H1 (cell line): ENCODE measurements around the gene RGL2. TPM values are rescaled to one million over a fixed set of nuclear protein-coding genes. Genes with fewer than 3 reads are reported as not detected.

ENCODE experiments used
- CTCF ChIA-PET: fragments of 300-600 bp; sonication (Branson Sonifier 250); formaldehyde crosslinking; loops from one replicate; lab custom pipeline; 2021; ENCODE audit not compliant: partially characterized antibody; lab: Charles Lee
- POLR2A ChIA-PET: fragments of 300-600 bp; sonication (Branson Sonifier 250); formaldehyde crosslinking; loops from one replicate; lab custom pipeline; 2021; ENCODE audit warnings: inconsistent platforms; ENCODE audit not compliant: partially characterized antibody; lab: Charles Lee
- DNase-seq, 2 experiments: peaks; one replicate each; pipeline versions ENCODE4 v3.0.0 to v3.0.0-alpha.2; 2010 to 2022; ENCODE audit warnings: low spot score in 2 of 2, low read depth in 1 of 2, mixed read lengths in 1 of 2
- FAIRE-seq: peaks from 2 replicates; lab custom pipeline; 2011; peaks lifted over from hg19 to GRCh38; lab: Jason Lieb, UNC
- H2AFZ ChIP-seq: 2 replicates; pipeline ENCODE4 v1.8.1; 2012; ENCODE audit warnings: low read length, inconsistent platforms
- H2AK5ac ChIP-seq: 2 replicates; pipeline ENCODE4 v1.6.1; 2013; ENCODE audit warnings: low read depth, low read length
- H2BK120ac ChIP-seq: replicated peaks from 2 replicates; pipeline ENCODE3; 2013; ENCODE audit warnings: low read depth, low read length, inconsistent platforms
- H2BK12ac ChIP-seq: 2 replicates; pipeline ENCODE4 v1.6.1; 2013; ENCODE audit warnings: low read depth, low read length
- H2BK15ac ChIP-seq: 2 replicates; pipeline ENCODE4 v1.6.1; 2013; ENCODE audit warnings: low read length
- H2BK20ac ChIP-seq: 2 replicates; pipeline ENCODE4 v1.6.1; 2013; ENCODE audit warnings: low read length
- H2BK5ac ChIP-seq: 2 replicates; pipeline ENCODE4 v1.6.1; 2013; ENCODE audit warnings: low read depth, low read length
- H3K14ac ChIP-seq: 2 replicates; pipeline ENCODE4 v1.6.1; 2013; ENCODE audit warnings: inconsistent platforms; ENCODE audit not compliant: insufficient read length
- H3K18ac ChIP-seq: 2 replicates; pipeline ENCODE4 v1.6.1; 2013; ENCODE audit warnings: low read length; ENCODE audit errors: extremely low read depth
- H3K23ac ChIP-seq: 2 replicates; pipeline ENCODE4 v1.6.1; 2013; ENCODE audit warnings: inconsistent platforms; ENCODE audit not compliant: insufficient read length
- H3K23me2 ChIP-seq: 2 replicates; pipeline ENCODE4 v1.6.1; 2013; ENCODE audit warnings: low read depth, low read length
- H3K27ac ChIP-seq: 2 replicates; pipeline ENCODE4 v1.6.1; 2011; ENCODE audit warnings: low read depth, low read length, inconsistent platforms
- H3K27me3 ChIP-seq, 4 experiments: replicated peaks in 1 of 4; 1 replicate in 1 of 4; 2 replicates in 3 of 4; pipeline versions ENCODE4 v1.6.1 to v1.8.1; 2011 to 2013; ENCODE audit warnings: low read length in 3 of 4, mild to moderate bottlenecking in 3 of 4, inconsistent platforms in 2 of 4, mixed read lengths in 2 of 4, moderate library complexity in 1 of 4; ENCODE audit not compliant: control insufficient read depth in 3 of 4, insufficient read depth in 3 of 4; ENCODE audit errors: extremely low read depth in 1 of 4
- H3K36me3 ChIP-seq, 4 experiments: 2 replicates each; pipeline versions ENCODE4 v1.6.1 to v1.8.1; 2011 to 2013; ENCODE audit warnings: mild to moderate bottlenecking in 4 of 4, low read length in 3 of 4, moderate library complexity in 2 of 4, control low read depth in 1 of 4, inconsistent platforms in 1 of 4; ENCODE audit not compliant: insufficient read depth in 4 of 4, control insufficient read depth in 2 of 4
- H3K4ac ChIP-seq: replicated peaks from 2 replicates; pipeline ENCODE3; 2013; ENCODE audit warnings: low read length, low read depth, mixed read lengths, inconsistent platforms; ENCODE audit not compliant: insufficient read length
- H3K4me1 ChIP-seq, 4 experiments: replicated peaks in 1 of 4; 1 replicate in 1 of 4; 2 replicates in 3 of 4; pipeline versions ENCODE4 v1.6.1 to v1.8.1; 2011 to 2013; ENCODE audit warnings: low read length in 3 of 4, inconsistent platforms in 2 of 4, mixed read lengths in 1 of 4; ENCODE audit not compliant: insufficient read depth in 4 of 4, control insufficient read depth in 3 of 4
- H3K4me2 ChIP-seq, 2 experiments: 2 replicates each; pipeline versions ENCODE4 v1.6.1 to v1.8.1; 2011 to 2013; ENCODE audit warnings: low read depth in 2 of 2, low read length in 2 of 2, control low read depth in 1 of 2, inconsistent platforms in 1 of 2, mild to moderate bottlenecking in 1 of 2; ENCODE audit not compliant: insufficient read depth in 1 of 2
- H3K4me3 ChIP-seq, 4 experiments: fragments of 200-600, 300-600 bp in 1 of 4; sonication (generic), shearing (Covaris generic), sonication (Bioruptor Twin) in 1 of 4; 2 replicates each; pipeline versions ENCODE4 v1.5.1 to v1.8.1; 2011 to 2016; ENCODE audit warnings: low read length in 4 of 4, low read depth in 3 of 4, control low read depth in 2 of 4, inconsistent platforms in 2 of 4, mild to moderate bottlenecking in 2 of 4, mixed read lengths in 1 of 4, moderate library complexity in 1 of 4; ENCODE audit not compliant: insufficient read depth in 2 of 4; ENCODE audit errors: extremely low read depth in 1 of 4
- H3K56ac ChIP-seq: replicated peaks from 2 replicates; pipeline ENCODE3; 2013; ENCODE audit warnings: low read depth, mild to moderate bottlenecking, mixed read lengths, low read length, inconsistent platforms; ENCODE audit not compliant: insufficient read length
- H3K79me1 ChIP-seq: 2 replicates; pipeline ENCODE4 v1.6.1; 2013; ENCODE audit warnings: low read depth, low read length, control low read depth
- H3K79me2 ChIP-seq, 2 experiments: 2 replicates each; pipeline versions ENCODE4 v1.6.1 to v1.8.1; 2012 to 2013; ENCODE audit warnings: low read length in 2 of 2, mild to moderate bottlenecking in 2 of 2, inconsistent platforms in 1 of 2; ENCODE audit not compliant: insufficient read depth in 2 of 2, control insufficient read depth in 1 of 2
- H3K9ac ChIP-seq, 4 experiments: replicated peaks in 1 of 4; 1 replicate in 1 of 4; 2 replicates in 3 of 4; pipeline versions ENCODE4 v1.6.1 to v1.8.1; 2011 to 2013; ENCODE audit warnings: low read depth in 3 of 4, low read length in 3 of 4, control low read depth in 2 of 4, mild to moderate bottlenecking in 2 of 4, moderate library complexity in 2 of 4, inconsistent platforms in 1 of 4; ENCODE audit errors: extremely low read depth in 1 of 4
- H3K9me3 ChIP-seq, 2 experiments: 2 replicates each; pipeline versions ENCODE4 v1.6.1 to v1.8.1; 2012 to 2013; ENCODE audit warnings: mild to moderate bottlenecking in 2 of 2, moderate library complexity in 2 of 2, control low read depth in 1 of 2, inconsistent platforms in 1 of 2, low read depth in 1 of 2, low read length in 1 of 2, mixed read lengths in 1 of 2; ENCODE audit not compliant: insufficient read depth in 2 of 2
- H4K20me1 ChIP-seq, 2 experiments: replicated peaks in 1 of 2; 2 replicates each; pipeline versions ENCODE3 to v1.8.1; 2011 to 2013; ENCODE audit warnings: inconsistent platforms in 2 of 2, low read length in 2 of 2, mild to moderate bottlenecking in 1 of 2; ENCODE audit not compliant: insufficient read depth in 2 of 2, control insufficient read depth in 1 of 2
- H4K5ac ChIP-seq: 2 replicates; pipeline ENCODE4 v1.6.1; 2013; ENCODE audit warnings: low read length, low read depth, mixed read lengths, inconsistent platforms; ENCODE audit not compliant: insufficient read length
- H4K8ac ChIP-seq: 2 replicates; pipeline ENCODE4 v1.8.0; 2013; ENCODE audit warnings: mild to moderate bottlenecking, moderate library complexity, low read length, inconsistent platforms; ENCODE audit not compliant: insufficient read depth; ENCODE audit errors: extremely low read depth
- H4K91ac ChIP-seq: replicated peaks from 2 replicates; pipeline ENCODE3; 2013; ENCODE audit warnings: low read length, mixed read lengths, inconsistent platforms; ENCODE audit not compliant: insufficient read length
- CREB1 ChIP-seq: IDR thresholded peaks from 2 replicates; pipeline ENCODE4 v1.6.1; 2012; ENCODE audit warnings: inconsistent platforms
- CTBP2 ChIP-seq: IDR thresholded peaks from 2 replicates; pipeline ENCODE4 v1.7.0; 2011; ENCODE audit warnings: borderline replicate concordance, mild to moderate bottlenecking, moderate library complexity, mixed read lengths, low read length; ENCODE audit not compliant: insufficient read depth, insufficient read length
- EGR1 ChIP-seq: IDR thresholded peaks from 2 replicates; pipeline ENCODE4 v1.6.1; 2011; ENCODE audit warnings: low read depth, low read length, borderline replicate concordance
- HDAC2 ChIP-seq, 2 experiments: fragments of 300-600 bp in 1 of 2; sonication (generic) in 1 of 2; IDR thresholded peaks; 2 replicates each; pipeline ENCODE4 v1.6.1; 2011 to 2012; ENCODE audit warnings: low read depth in 2 of 2, low read length in 2 of 2, mild to moderate bottlenecking in 2 of 2, moderate library complexity in 2 of 2, borderline replicate concordance in 1 of 2, inconsistent platforms in 1 of 2
- HDAC6 ChIP-seq: IDR thresholded peaks from one replicate; pipeline ENCODE4 v1.7.1; 2012; ENCODE audit warnings: low read depth, mild to moderate bottlenecking, inconsistent platforms, low read length, moderate library complexity
- KDM5A ChIP-seq: fragments of 200-600 bp; IDR thresholded peaks from 2 replicates; pipeline ENCODE4 v1.7.1; 2012; ENCODE audit warnings: mild to moderate bottlenecking, low read length, inconsistent platforms, mixed read lengths
- NANOG ChIP-seq: IDR thresholded peaks from 2 replicates; pipeline ENCODE4 v1.6.1; 2011; ENCODE audit warnings: low read length, low read depth, mild to moderate bottlenecking, inconsistent platforms; ENCODE audit not compliant: insufficient read depth, poor library complexity, severe bottlenecking
- PHF8 ChIP-seq: fragments of 200-600 bp; sonication (generic); conservative IDR thresholded peaks from 2 replicates; pipeline ENCODE4 v1.7.1; 2012; ENCODE audit warnings: low read depth, mild to moderate bottlenecking, inconsistent platforms, low read length, moderate library complexity
- SIX5 ChIP-seq: IDR thresholded peaks from 2 replicates; pipeline ENCODE4 v1.6.1; 2011; ENCODE audit warnings: mild to moderate bottlenecking, low read depth, low read length
- TAF7 ChIP-seq: optimal IDR thresholded peaks from 2 replicates; pipeline ENCODE3; 2011; ENCODE audit warnings: low read depth, mild to moderate bottlenecking, inconsistent platforms, low read length, moderate library complexity, borderline replicate concordance
- WGBS, 2 experiments: shearing (Covaris generic) in 1 of 2; methylation state at CpG; one replicate each; pipeline versions ENCODE4 v1.1.6 to v1.1.7; 2013 to 2015; ENCODE audit warnings: low lambda C conversion rate in 2 of 2, mixed read lengths in 2 of 2, inconsistent platforms in 1 of 2, low coverage in 1 of 2, missing lambda C conversion rate in 1 of 2; ENCODE audit not compliant: insufficient replicate concordance in 2 of 2, insufficient coverage in 1 of 2, insufficient read length in 1 of 2; ENCODE audit errors: extremely low coverage in 1 of 2, missing lambda C conversion rate in 1 of 2; 5-methylcytosine and 5-hydroxymethylcytosine counted together
- polyA plus RNA-seq, 7 experiments: library from polyadenylated mRNA; depleted of rRNA in 3 of 7; stranded (reverse) in 5 of 7; unstranded in 2 of 7; fragments of >200 nt in 5 of 7; fragments of 200-250 nt in 2 of 7; gene quantifications; 1 replicate in 5 of 7; 2 replicates in 1 of 7; 4 replicates in 1 of 7; pipeline versions ENCODE4 v1.2.1 to v1.2.3, GENCODE V29; 2011 to 2013; ENCODE audit warnings: missing spikeins in 2 of 7, mixed read lengths in 2 of 7
- total RNA-seq: library from RNA; stranded (reverse); fragmentation: NEBNext Ultra II Directional; extraction: Animal tissue kit (Norgen Biotek cat#: 25700); gene quantifications from 2 replicates; pipeline ENCODE4 v1.2.1, GENCODE V29; 2021
- TF ChIP-seq, protein P1 (sequence below): IDR thresholded peaks from 2 replicates; pipeline ENCODE4 v1.6.1; 2012; ENCODE audit warnings: inconsistent platforms
- TF ChIP-seq, protein P2 (sequence below): IDR thresholded peaks from 2 replicates; pipeline ENCODE4 v1.6.1; 2011; ENCODE audit warnings: low read length, improper control_type of control experiment

The RGL2 gene
- total and polyA plus RNA-seq, 2 of the 8 experiments (the other 6 are each of a cell fraction or from before 2014, with no cell fraction given): 58.1 to 80.3 TPM

DNA sequence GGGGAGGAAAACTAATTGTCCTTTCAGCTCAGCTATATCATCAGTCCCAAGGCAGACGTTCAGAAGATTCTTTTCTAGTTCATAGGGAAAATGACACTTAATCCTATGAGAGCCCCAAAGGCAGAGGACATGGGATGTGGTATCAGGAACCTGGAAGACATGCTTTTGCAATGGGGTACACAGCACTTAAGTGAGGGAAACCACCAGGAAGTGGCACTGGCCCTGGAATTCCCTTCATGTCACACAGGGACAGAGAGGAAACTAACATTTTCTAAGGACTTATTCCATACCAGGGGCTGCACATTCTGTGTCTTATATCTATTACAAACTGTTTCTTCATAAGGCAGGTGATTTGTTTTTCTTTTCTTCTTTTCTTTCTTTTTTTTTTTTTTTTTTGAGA, 55.3 kb downstream of the RGL2 start:
- Histone ChIP-seq H3K27ac (no peak overlapping the region), H3K36me3 (no peaks in the 10 kb centered on the region), H3K14ac (no peak overlapping the region), H2AFZ (no peak overlapping the region), H2BK20ac (no peak overlapping the region), H2BK12ac (no peak overlapping the region), H4K8ac (no peak overlapping the region), H3K79me1 (no peaks in the 10 kb centered on the region), H2BK120ac (no peak overlapping the region), H3K9me3 (no peaks in the 10 kb centered on the region), H3K23ac (no peak overlapping the region), H2BK5ac (no peak overlapping the region), H3K23me2 (no peaks in the 10 kb centered on the region; the same call in 1 of the 2 replicates), H3K4me1 (peaks cover 0 to 5% (median under 1%) of the 10 kb centered on the region in 4 experiments; a peak in 4 of 7 replicates), H4K91ac (no peak overlapping the region), H4K5ac (no peak overlapping the region), H4K20me1 (no peaks in the 10 kb centered on the region), H3K4ac (no peak overlapping the region), H3K4me2 (no peak overlapping the region), H3K27me3 (peaks cover 0 to 20% (median 9%) of the 10 kb centered on the region in 4 experiments; a peak in 6 of 7 replicates), H2BK15ac (no peak overlapping the region), H3K18ac (no peak overlapping the region), H3K9ac (no peak overlapping the region), H2AK5ac (no peak overlapping the region), H3K56ac (no peak overlapping the region), H3K79me2 (no peaks in the 10 kb centered on the region), H3K4me3 (no peak overlapping the region)
- 63% methylated on average over 1 of the region's 1 CpG; no CpG with 5 or more reads in 1 of the 2 experiments for WGBS, 2 experiments
- CTCF ChIA-PET: interaction anchor here (0.7 kb wide), 1 partner anchor 93 kb away, joined by 3 read pairs; no protein-coding TSS in a partner anchor
- FAIRE-seq: no peak
- POLR2A ChIA-PET: no interaction called here
- no peak for DNase-seq
- TF ChIP-seq HDAC2 (IDR thresholded peaks at IDR 0.05; ENCODE audit: borderline replicate concordance in 1 of 2, low read depth in 2 of 2, low read length in 2 of 2): no peak
- TF ChIP-seq, protein P1, sequence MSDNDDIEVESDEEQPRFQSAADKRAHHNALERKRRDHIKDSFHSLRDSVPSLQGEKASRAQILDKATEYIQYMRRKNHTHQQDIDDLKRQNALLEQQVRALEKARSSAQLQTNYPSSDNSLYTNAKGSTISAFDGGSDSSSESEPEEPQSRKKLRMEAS: no peak
- TF ChIP-seq, protein P2, sequence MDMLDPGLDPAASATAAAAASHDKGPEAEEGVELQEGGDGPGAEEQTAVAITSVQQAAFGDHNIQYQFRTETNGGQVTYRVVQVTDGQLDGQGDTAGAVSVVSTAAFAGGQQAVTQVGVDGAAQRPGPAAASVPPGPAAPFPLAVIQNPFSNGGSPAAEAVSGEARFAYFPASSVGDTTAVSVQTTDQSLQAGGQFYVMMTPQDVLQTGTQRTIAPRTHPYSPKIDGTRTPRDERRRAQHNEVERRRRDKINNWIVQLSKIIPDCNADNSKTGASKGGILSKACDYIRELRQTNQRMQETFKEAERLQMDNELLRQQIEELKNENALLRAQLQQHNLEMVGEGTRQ: no peak
- no peak for TF ChIP-seq CTBP2
- no peak for TF ChIP-seq KDM5A
- TF ChIP-seq NANOG: no peak
- TF ChIP-seq EGR1: no peak
- TF ChIP-seq SIX5: no peak
- no peak for TF ChIP-seq HDAC6
- TF ChIP-seq PHF8: no peak
- TF ChIP-seq TAF7: no peak
- no peak for TF ChIP-seq CREB1
